ENCODE results near the gene GALNT14.

The GALNT14 gene

GRCh38 chr2:31131871-31132270 lies 6.4 kb downstream of the GALNT14 start:
- Histone ChIP-seq H3K9me2 (replicated peaks; ENCODE audit: insufficient read depth, low read length) (no peaks in the 10 kb centered on the region), H2AFZ (ENCODE audit: low read length) (no peak overlapping the region), H3K79me2 (ENCODE audit: low read length) (peaks cover 42% of the 10 kb centered on the region), H3K9ac (ENCODE audit: low read length) (no peak overlapping the region), H3K9me3 (replicated peaks; ENCODE audit: insufficient read depth, low read length) (no peaks in the 10 kb centered on the region), H3K4me1 (ENCODE audit: low read length) (peaks cover 3% of the 10 kb centered on the region; the same call in 1 of the 2 replicates), H4K20me1 (ENCODE audit: insufficient read depth, low read length) (no peaks in the 10 kb centered on the region), H3K36me3 (replicated peaks; ENCODE audit: insufficient read depth, low read length) (no peaks in the 10 kb centered on the region), H3K27ac (ENCODE audit: low read length) (no peak overlapping the region), H3K4me2 (ENCODE audit: low read depth, low read length) (no peak overlapping the region), H3K27me3 (replicated peaks; ENCODE audit: insufficient read depth, low read length) (no peaks in the 10 kb centered on the region), H3K4me3 (ENCODE audit: low read length) (no peak overlapping the region), H3F3A (ENCODE audit: insufficient read depth, low read length) (no peaks in the 10 kb centered on the region)
- no peak for DNase-seq
- TF ChIP-seq EZH2phosphoT487 (IDR thresholded peaks at IDR 0.05; ENCODE audit: low read length) = no peak
- TF ChIP-seq EZH2 (optimal IDR thresholded peaks at IDR 0.05; ENCODE audit: low read depth, low read length) = no peak
- no peak for TF ChIP-seq CTCF (IDR thresholded peaks at IDR 0.05; ENCODE audit: low read length)

GRCh38 chr2:31129375-31130171 lies 8.7 kb downstream of the GALNT14 start:
- Histone ChIP-seq H2AFZ (ENCODE audit: low read length) (no peak overlapping the region), H3K27ac (ENCODE audit: low read length) (no peak overlapping the region), H3K4me1 (ENCODE audit: low read length) (no peaks in the 10 kb centered on the region), H3K4me2 (ENCODE audit: low read depth, low read length) (no peak overlapping the region), H3K27me3 (replicated peaks; ENCODE audit: insufficient read depth, low read length) (no peaks in the 10 kb centered on the region), H3K9me2 (replicated peaks; ENCODE audit: insufficient read depth, low read length) (no peaks in the 10 kb centered on the region), H3F3A (ENCODE audit: insufficient read depth, low read length) (no peaks in the 10 kb centered on the region), H4K20me1 (ENCODE audit: insufficient read depth, low read length) (no peaks in the 10 kb centered on the region), H3K36me3 (replicated peaks; ENCODE audit: insufficient read depth, low read length) (no peaks in the 10 kb centered on the region), H3K9ac (ENCODE audit: low read length) (no peak overlapping the region), H3K79me2 (ENCODE audit: low read length) (peaks cover 21% of the 10 kb centered on the region; the same call in 1 of the 2 replicates), H3K9me3 (replicated peaks; ENCODE audit: insufficient read depth, low read length) (no peaks in the 10 kb centered on the region), H3K4me3 (ENCODE audit: low read length) (no peak overlapping the region)
- no peak for DNase-seq
- no peak for TF ChIP-seq CTCF (IDR thresholded peaks at IDR 0.05; ENCODE audit: low read length)
- no peak for TF ChIP-seq EZH2 (optimal IDR thresholded peaks at IDR 0.05; ENCODE audit: low read depth, low read length)
- TF ChIP-seq EZH2phosphoT487 (IDR thresholded peaks at IDR 0.05; ENCODE audit: low read length) = no peak

- no peak for DNase-seq
- H3K9me2 ChIP-seq (replicated peaks; ENCODE audit: insufficient read depth, low read length) = no peaks in the 10 kb centered on the region
Observed at GRCh38 chr2:31127931-31128330, 10.3 kb downstream of the GALNT14 start.

More at GRCh38 chr2:31127931-31128330, 10.3 kb downstream of the GALNT14 start:
- Histone ChIP-seq H3K27ac (ENCODE audit: low read length) (no peak overlapping the region), H4K20me1 (ENCODE audit: insufficient read depth, low read length) (no peaks in the 10 kb centered on the region), H3K9ac (ENCODE audit: low read length) (no peak overlapping the region), H3K27me3 (replicated peaks; ENCODE audit: insufficient read depth, low read length) (no peaks in the 10 kb centered on the region), H3F3A (ENCODE audit: insufficient read depth, low read length) (no peaks in the 10 kb centered on the region), H3K36me3 (replicated peaks; ENCODE audit: insufficient read depth, low read length) (no peaks in the 10 kb centered on the region), H3K79me2 (ENCODE audit: low read length) (0 out of 2 replicates have a peak, but pooled peaks cover 9% of the 10 kb centered on the region), H3K4me1 (ENCODE audit: low read length) (no peaks in the 10 kb centered on the region), H3K4me3 (ENCODE audit: low read length) (no peak overlapping the region), H2AFZ (ENCODE audit: low read length) (no peak overlapping the region), H3K9me3 (replicated peaks; ENCODE audit: insufficient read depth, low read length) (no peaks in the 10 kb centered on the region), H3K4me2 (ENCODE audit: low read depth, low read length) (no peak overlapping the region)
- TF ChIP-seq EZH2 (optimal IDR thresholded peaks at IDR 0.05; ENCODE audit: low read depth, low read length) (no peak), EZH2phosphoT487 (IDR thresholded peaks at IDR 0.05; ENCODE audit: low read length) (no peak), CTCF (IDR thresholded peaks at IDR 0.05; ENCODE audit: low read length) (no peak)
